Ishikawa (cell line): ENCODE results near the gene EFNA5.
A peak's percentile ranks its signal among the peaks of the same experiment; 100 is the strongest.

Experiments
- CEBPB ChIP-seq: IDR thresholded peaks from 2 replicates; pipeline ENCODE4 v1.6.1; 2012
- CREB1 ChIP-seq: IDR thresholded peaks from 2 replicates; pipeline ENCODE4 v1.6.1; 2012; ENCODE audit warnings: low read depth
- EGR1 ChIP-seq: IDR thresholded peaks from 2 replicates; pipeline ENCODE4 v1.6.1; 2012
- EP300 ChIP-seq: IDR thresholded peaks from 2 replicates; pipeline ENCODE4 v1.6.1; 2012; ENCODE audit warnings: borderline replicate concordance
- FOXM1 ChIP-seq: IDR thresholded peaks from 2 replicates; pipeline ENCODE4 v1.6.1; 2012; ENCODE audit warnings: low read depth, borderline replicate concordance
- MAX ChIP-seq: IDR thresholded peaks from 2 replicates; pipeline ENCODE4 v1.6.1; 2012
- NFIC ChIP-seq: IDR thresholded peaks from 2 replicates; pipeline ENCODE4 v1.6.1; 2012
- RAD21 ChIP-seq: IDR thresholded peaks from 2 replicates; pipeline ENCODE4 v1.6.1; 2012; ENCODE audit warnings: low read depth
- REST ChIP-seq: IDR thresholded peaks from 2 replicates; pipeline ENCODE4 v1.6.1; 2012; ENCODE audit warnings: low read depth, mild to moderate bottlenecking
- TAF1 ChIP-seq: IDR thresholded peaks from 2 replicates; pipeline ENCODE4 v1.6.1; 2012; ENCODE audit warnings: low read depth, mild to moderate bottlenecking
- TCF12 ChIP-seq: IDR thresholded peaks from 2 replicates; pipeline ENCODE4 v1.6.1; 2012; ENCODE audit warnings: low read depth
- TEAD4 ChIP-seq: IDR thresholded peaks from 2 replicates; pipeline ENCODE4 v1.6.1; 2012
- USF1 ChIP-seq: IDR thresholded peaks from 2 replicates; pipeline ENCODE4 v1.6.1; 2012
- YY1 ChIP-seq: IDR thresholded peaks from 2 replicates; pipeline ENCODE4 v1.6.1; 2012; ENCODE audit warnings: low read depth
- ZBTB7A ChIP-seq: IDR thresholded peaks from 2 replicates; pipeline ENCODE4 v1.6.1; 2012; ENCODE audit warnings: low read depth

The EFNA5 gene

GRCh38 chr5:107535849-107536248 is 134.9 kb downstream of the EFNA5 start:
- TF ChIP-seq TAF1: no peak
- TF ChIP-seq MAX: no peak
- no peak for TF ChIP-seq USF1
- no peak for TF ChIP-seq EP300
- TF ChIP-seq CREB1: no peak
- TF ChIP-seq NFIC: no peak
- TF ChIP-seq EGR1: no peak
- no peak for TF ChIP-seq ZBTB7A
- no peak for TF ChIP-seq FOXM1

GRCh38 chr5:107533910-107534876 is 136.5 kb downstream of the EFNA5 start:
- no peak for TF ChIP-seq MAX
- TF ChIP-seq TEAD4: no peak
- TF ChIP-seq REST: no peak
- no peak for TF ChIP-seq RAD21
- TF ChIP-seq NFIC: no peak
- TF ChIP-seq TCF12: no peak
- TF ChIP-seq FOXM1: no peak
- TF ChIP-seq USF1: no peak
- no peak for TF ChIP-seq YY1
- TF ChIP-seq EP300: no peak
- TF ChIP-seq ZBTB7A: no peak
- TF ChIP-seq EGR1: no peak
- no peak for TF ChIP-seq TAF1
- no peak for TF ChIP-seq CEBPB
- no peak for TF ChIP-seq CREB1

GRCh38 chr5:107532916-107533315 is 137.8 kb downstream of the EFNA5 start:
- TF ChIP-seq REST: no peak
- TF ChIP-seq TCF12: no peak
- TF ChIP-seq RAD21: no peak
- no peak for TF ChIP-seq TAF1
- TF ChIP-seq CEBPB: no peak
- TF ChIP-seq MAX: no peak
- TF ChIP-seq EP300: no peak
- no peak for TF ChIP-seq NFIC
- no peak for TF ChIP-seq FOXM1
- TF ChIP-seq TEAD4: no peak
- no peak for TF ChIP-seq YY1
- no peak for TF ChIP-seq EGR1
- no peak for TF ChIP-seq USF1
- TF ChIP-seq ZBTB7A: no peak
- no peak for TF ChIP-seq CREB1

- no peak for TF ChIP-seq EGR1
- peak; percentile 35; the same call in 1 of the 2 replicates for TF ChIP-seq TCF12
- TF ChIP-seq CREB1: no peak
- no peak for TF ChIP-seq USF1
- peak; percentile 49; the same call in 1 of the 2 replicates for TF ChIP-seq EP300
- no peak for TF ChIP-seq YY1
- TF ChIP-seq TEAD4: peak; percentile 70
- 0 out of 2 replicates have a peak, but pooled peaks have one; percentile 32 for TF ChIP-seq NFIC
These were observed 138.4 kb downstream of the EFNA5 start for GRCh38 chr5:107532169-107532878.
